ENCODE measurements around the gene MTR. TPM values are rescaled to one million over a fixed set of nuclear protein-coding genes. Genes with fewer than 3 reads are reported as not detected.
A peak's percentile ranks its signal among the peaks of the same experiment; 100 is the strongest.

MTR gene
- total and polyA plus RNA-seq, 4 donors, result 4.4 to 49.3 (median 21.6) TPM

DNA sequence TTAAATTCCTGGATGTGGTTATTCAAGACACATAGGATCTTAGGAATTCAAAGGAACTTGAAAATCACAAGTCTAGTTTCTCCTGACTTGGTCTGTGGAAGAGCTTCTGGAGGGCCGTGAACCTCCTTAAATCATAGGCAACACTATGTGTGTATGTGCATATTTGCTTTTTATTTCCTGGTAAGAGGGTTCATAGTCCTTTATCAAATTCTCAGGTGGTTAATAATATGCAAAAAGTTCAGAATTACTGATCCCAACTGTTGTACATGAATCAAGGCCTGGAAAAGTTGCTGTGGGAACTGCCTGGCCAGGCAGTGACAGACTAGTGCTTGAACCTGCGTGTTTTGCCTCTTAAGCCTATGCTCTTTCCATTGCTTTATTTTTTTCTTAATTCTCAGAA is 12.9 kb downstream of the MTR start:
- Histone ChIP-seq H3K4me1 (ENCODE audit: control insufficient read depth in 5 of 5, insufficient read depth in 5 of 5, low read length in 5 of 5) (peaks cover 2 to 24% (median 12%) of the 10 kb centered on the region in 5 donors), H3K27me3 (ENCODE audit: control insufficient read depth in 3 of 3, insufficient read depth in 3 of 3, low read length in 2 of 3) (no peaks in the 10 kb centered on the region), H3K4me3 (no peak overlapping the region), H3K9me3 (ENCODE audit: control insufficient read depth in 4 of 4, insufficient read depth in 3 of 4, low read length in 3 of 4) (no peaks in the 10 kb centered on the region), H3K27ac (ENCODE audit: low read depth in 1 of 2, low read length in 1 of 2) (no peak overlapping the region), H3K36me3 (ENCODE audit: control insufficient read depth in 4 of 4, insufficient read depth in 4 of 4, low read length in 4 of 4) (peaks cover 11 to 24% (median 19%) of the 10 kb centered on the region in 4 donors), H3K9ac (ENCODE audit: insufficient read depth in 1 of 2, low read length in 2 of 2) (peak overlapping the region in 1 of 2 donors; percentile 17)
- 81 to 82% methylated on average over 2 of the region's 2 CpGs for WGBS, 2 donors
- ATAC-seq (ENCODE audit: insufficient read depth, low FRiP score), result no peak
- no peak for DNase-seq
- TF ChIP-seq, protein P1, sequence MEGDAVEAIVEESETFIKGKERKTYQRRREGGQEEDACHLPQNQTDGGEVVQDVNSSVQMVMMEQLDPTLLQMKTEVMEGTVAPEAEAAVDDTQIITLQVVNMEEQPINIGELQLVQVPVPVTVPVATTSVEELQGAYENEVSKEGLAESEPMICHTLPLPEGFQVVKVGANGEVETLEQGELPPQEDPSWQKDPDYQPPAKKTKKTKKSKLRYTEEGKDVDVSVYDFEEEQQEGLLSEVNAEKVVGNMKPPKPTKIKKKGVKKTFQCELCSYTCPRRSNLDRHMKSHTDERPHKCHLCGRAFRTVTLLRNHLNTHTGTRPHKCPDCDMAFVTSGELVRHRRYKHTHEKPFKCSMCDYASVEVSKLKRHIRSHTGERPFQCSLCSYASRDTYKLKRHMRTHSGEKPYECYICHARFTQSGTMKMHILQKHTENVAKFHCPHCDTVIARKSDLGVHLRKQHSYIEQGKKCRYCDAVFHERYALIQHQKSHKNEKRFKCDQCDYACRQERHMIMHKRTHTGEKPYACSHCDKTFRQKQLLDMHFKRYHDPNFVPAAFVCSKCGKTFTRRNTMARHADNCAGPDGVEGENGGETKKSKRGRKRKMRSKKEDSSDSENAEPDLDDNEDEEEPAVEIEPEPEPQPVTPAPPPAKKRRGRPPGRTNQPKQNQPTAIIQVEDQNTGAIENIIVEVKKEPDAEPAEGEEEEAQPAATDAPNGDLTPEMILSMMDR (IDR thresholded peaks at IDR 0.05; ENCODE audit: control extremely low read depth, extremely low read depth), result no peak

DNA sequence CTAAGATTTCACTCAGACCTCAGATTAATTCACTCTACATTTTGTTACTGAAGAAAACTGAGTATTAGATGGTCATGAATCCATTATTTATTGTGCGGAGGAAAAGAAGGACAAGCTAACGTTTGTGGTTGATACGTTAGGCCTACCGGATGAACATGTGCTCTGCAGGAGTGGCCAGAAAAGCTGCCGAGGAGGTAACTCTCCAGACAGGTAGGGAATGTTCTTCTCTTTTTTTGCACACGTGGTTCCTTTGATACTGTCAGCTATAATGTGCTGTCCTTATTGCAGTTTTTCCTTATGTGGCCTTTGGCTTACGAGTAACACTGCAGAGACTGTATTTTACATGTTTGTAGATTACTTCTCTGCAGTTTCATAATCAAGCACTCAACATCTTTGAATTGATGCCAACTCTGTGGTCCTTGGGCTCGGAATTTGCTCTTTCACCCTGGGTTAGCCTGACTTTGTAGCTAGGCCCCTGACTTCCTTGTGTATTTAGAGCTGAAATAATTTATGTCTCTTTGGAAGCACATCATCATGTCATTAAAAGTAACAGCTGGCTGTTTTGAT is 13.6 kb downstream of the MTR start:
- H3K4me1 ChIP-seq (ENCODE audit: control insufficient read depth in 5 of 5, insufficient read depth in 5 of 5, low read length in 5 of 5), result peaks cover 2 to 21% (median 12%) of the 10 kb centered on the region in 5 donors
- no peaks in the 10 kb centered on the region for H3K9me3 ChIP-seq (ENCODE audit: control insufficient read depth in 4 of 4, insufficient read depth in 3 of 4, low read length in 3 of 4)
- WGBS, 2 donors, result 57 to 59% methylated on average over 8 of the region's 8 CpGs
- H3K9ac ChIP-seq (ENCODE audit: insufficient read depth in 1 of 2, low read length in 2 of 2), result peak overlapping the region in 1 of 2 donors; percentile 17
- ATAC-seq (ENCODE audit: insufficient read depth, low FRiP score) (no peak), DNase-seq (peak; percentile 18 to 64 (median 57))
- peaks cover 12 to 25% (median 20%) of the 10 kb centered on the region in 4 donors for H3K36me3 ChIP-seq (ENCODE audit: control insufficient read depth in 4 of 4, insufficient read depth in 4 of 4, low read length in 4 of 4)
- TF ChIP-seq, protein P1 (IDR thresholded peaks at IDR 0.05; ENCODE audit: control extremely low read depth, extremely low read depth), result no peak
- H3K27ac ChIP-seq (ENCODE audit: low read depth in 1 of 2, low read length in 1 of 2), result peak overlapping the region in 1 of 2 donors; percentile 40
- H3K4me3 ChIP-seq, result no peak overlapping the region
- H3K27me3 ChIP-seq (ENCODE audit: control insufficient read depth in 3 of 3, insufficient read depth in 3 of 3, low read length in 2 of 3), result no peaks in the 10 kb centered on the region

- ATAC-seq (ENCODE audit: insufficient read depth, low FRiP score) (no peak), DNase-seq (peak; percentile 32 to 50 (median 48))
- no peak overlapping the region for H3K9ac ChIP-seq (ENCODE audit: insufficient read depth in 1 of 2, low read length in 2 of 2)
- 42 to 47% methylated on average over 1 of the region's 1 CpG for WGBS, 2 donors
- peak overlapping the region; percentile 21 to 40 for H3K27ac ChIP-seq (ENCODE audit: low read depth in 1 of 2, low read length in 1 of 2)
- TF ChIP-seq, protein P1 (IDR thresholded peaks at IDR 0.05; ENCODE audit: control extremely low read depth, extremely low read depth), result no peak
- peaks cover 2 to 18% (median 12%) of the 10 kb centered on the region in 5 donors for H3K4me1 ChIP-seq (ENCODE audit: control insufficient read depth in 5 of 5, insufficient read depth in 5 of 5, low read length in 5 of 5)
- H3K27me3 ChIP-seq (ENCODE audit: control insufficient read depth in 3 of 3, insufficient read depth in 3 of 3, low read length in 2 of 3), result no peaks in the 10 kb centered on the region
- peaks cover 12 to 29% (median 19%) of the 10 kb centered on the region in 4 donors for H3K36me3 ChIP-seq (ENCODE audit: control insufficient read depth in 4 of 4, insufficient read depth in 4 of 4, low read length in 4 of 4)
- H3K4me3 ChIP-seq, result no peak overlapping the region
- no peaks in the 10 kb centered on the region for H3K9me3 ChIP-seq (ENCODE audit: control insufficient read depth in 4 of 4, insufficient read depth in 3 of 4, low read length in 3 of 4)
Observed at GRCh38 chr1:236809148-236809547, 14.1 kb downstream of the MTR start.
